Activated T-cell treated with anti-CD3 and anti-CD28 coated beads, Interleukin-2, amount 50 U/mL, for 4 hours (primary cell): ENCODE measurements around the gene TMEM270. TPM values are rescaled to one million over a fixed set of nuclear protein-coding genes. Genes with fewer than 3 reads are reported as not detected.
"Not testable (repeated sequence)": the region's sequence is repeated elsewhere in the genome, so short reads cannot be mapped to it uniquely, and the experiment has no call there.

Experiments used
- ATAC-seq, 2 donors: fragments of 200-7000 bp; cut with Tn5 transposase; one replicate each; pipeline ENCODE4 v1.10.0; 2021
- DNase-seq: peaks from one replicate; pipeline ENCODE4 v3.0.0-alpha.2; 2020
- H3K27me3 Mint-ChIP-seq: one replicate; pipeline ENCODE4 v1.8.0; 2021; ENCODE audit warnings: low read depth, mixed read lengths
- H3K36me3 Mint-ChIP-seq: one replicate; pipeline ENCODE4 v1.8.0; 2022; ENCODE audit warnings: mixed read lengths; ENCODE audit not compliant: insufficient read depth
- H3K4me1 Mint-ChIP-seq: one replicate; pipeline ENCODE4 v1.8.0; 2021; ENCODE audit warnings: low read depth, mixed read lengths
- H3K4me3 Mint-ChIP-seq: one replicate; pipeline ENCODE4 v1.8.0; 2021; ENCODE audit warnings: mild to moderate bottlenecking, moderate library complexity, mixed read lengths
- H3K9me3 Mint-ChIP-seq: one replicate; pipeline ENCODE4 v1.8.0; 2021; ENCODE audit warnings: mixed read lengths
- total RNA-seq, 3 donors: library from RNA; stranded (reverse); gene quantifications; one replicate each; pipeline ENCODE4 v1.2.1, GENCODE V29; 2021

TMEM270 gene
- total RNA-seq, 3 donors from 2014 or later = not detected

DNA sequence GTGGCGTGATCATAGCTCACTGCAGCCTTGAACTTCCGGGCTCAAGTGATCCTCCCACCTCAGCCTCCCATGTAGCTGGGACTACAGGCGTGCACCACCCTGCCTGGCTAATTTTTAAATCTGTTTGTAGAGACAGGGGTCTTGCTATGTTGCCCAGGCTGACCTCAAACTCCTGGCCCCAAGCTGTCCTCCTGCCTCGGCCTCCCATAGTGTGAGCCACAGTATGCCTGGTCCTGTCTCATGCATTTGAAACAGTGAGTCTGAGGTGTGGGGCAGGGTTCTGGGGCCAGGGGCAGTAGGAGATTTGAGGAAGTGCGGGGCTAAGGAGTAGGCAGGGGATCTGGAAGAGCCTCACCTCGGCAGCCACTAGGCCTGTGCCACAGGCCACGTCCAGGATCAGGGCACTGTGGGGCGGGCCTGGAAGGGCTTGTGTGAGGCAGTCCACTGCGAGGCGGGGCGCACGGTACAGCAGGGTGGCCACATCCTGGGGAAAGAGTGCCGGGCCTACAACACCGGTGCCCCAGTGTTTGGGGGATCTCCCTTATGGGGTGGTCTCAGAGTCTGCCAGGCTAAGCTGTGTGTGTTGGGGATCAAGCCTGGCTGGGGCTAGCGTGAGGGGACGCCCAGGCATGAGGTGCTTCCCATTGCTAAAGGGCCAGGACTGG, 20.1 kb upstream of the TMEM270 start:
- Mint-ChIP-seq H3K4me3 (no peak overlapping the region), H3K4me1 (peaks cover 10% of the 10 kb centered on the region), H3K9me3 (no peaks in the 10 kb centered on the region), H3K27me3 (no peaks in the 10 kb centered on the region), H3K36me3 (no peaks in the 10 kb centered on the region)
- DNase-seq = no peak
- no peak for ATAC-seq

DNA sequence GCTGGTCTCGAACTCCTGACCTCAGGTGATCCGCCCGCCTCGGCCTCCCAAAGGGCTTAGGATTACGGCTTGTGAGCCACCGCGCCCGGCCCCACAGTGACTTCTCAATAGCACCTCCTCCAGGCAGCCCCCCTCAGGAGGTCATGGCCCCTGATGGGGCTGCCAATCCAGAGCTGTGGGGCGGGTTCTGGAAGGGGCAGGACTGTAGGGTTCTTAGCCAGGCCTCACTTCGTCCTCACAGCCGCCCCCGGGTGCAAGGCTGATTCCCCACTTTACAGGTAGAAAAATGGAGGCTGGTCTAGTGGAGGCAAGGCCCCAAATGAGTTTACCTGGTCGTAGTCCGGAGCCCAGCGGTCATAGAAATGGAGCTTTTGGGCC, 19.3 kb upstream of the TMEM270 start:
- Mint-ChIP-seq H3K27me3 (no peaks in the 10 kb centered on the region), H3K9me3 (no peaks in the 10 kb centered on the region), H3K4me1 (peaks cover 11% of the 10 kb centered on the region), H3K4me3 (peak overlapping the region; percentile 80), H3K36me3 (no peaks in the 10 kb centered on the region)
- ATAC-seq = no peak
- DNase-seq = no peak

DNA sequence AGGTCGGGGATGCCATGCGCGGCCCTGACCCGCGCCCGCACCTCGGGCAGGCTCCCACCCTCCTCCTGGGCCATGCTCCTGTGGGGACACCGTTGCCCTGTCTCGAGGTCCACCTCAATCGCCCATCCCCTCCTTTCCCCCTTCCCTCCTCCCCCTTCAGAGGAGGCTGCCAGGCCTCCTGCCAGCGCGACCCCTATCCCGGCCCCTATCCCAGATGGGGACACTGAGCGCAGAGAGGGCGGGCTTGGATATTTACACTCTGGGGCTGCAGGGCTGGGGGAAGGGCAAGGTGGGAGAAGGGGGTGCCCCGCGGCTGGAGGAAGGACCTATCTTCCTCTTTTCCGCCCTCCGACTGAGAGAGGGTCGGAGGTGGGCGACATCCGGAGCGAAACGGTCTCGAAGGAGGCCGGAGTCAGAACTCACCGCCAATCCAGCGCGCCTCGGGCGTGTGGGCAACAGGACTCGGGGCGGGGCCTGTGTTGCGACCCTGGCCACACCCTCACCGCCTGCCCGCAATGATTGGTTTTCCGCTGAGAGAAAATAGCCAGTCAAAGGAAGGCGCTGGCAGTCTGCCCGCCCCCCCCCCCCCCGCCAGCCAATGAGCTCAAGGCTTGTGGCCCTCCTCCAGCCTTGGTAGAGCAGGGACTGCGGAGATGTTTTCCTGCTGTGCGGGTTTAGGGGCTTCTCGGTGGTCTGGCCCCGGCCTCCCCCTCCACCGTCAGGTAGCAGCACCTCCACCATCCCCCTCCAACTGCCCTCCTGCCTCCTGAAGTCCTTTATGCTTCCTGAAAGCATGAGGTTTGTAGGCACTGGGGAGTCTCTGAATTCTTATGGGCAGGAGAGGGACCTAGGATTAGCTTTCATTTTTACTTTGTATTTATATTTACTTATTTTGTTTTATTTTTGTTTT, 18.6 kb upstream of the TMEM270 start, which contains the start of gene METTL27:
Gene METTL27, minus strand, starts transcription at position 450 of the 910 bp plus-strand sequence. Its CDS starts 376 bp downstream, at position 74.
- ATAC-seq = peak; percentile 100
- peaks cover 11% of the 10 kb centered on the region for H3K4me1 Mint-ChIP-seq
- no peaks in the 10 kb centered on the region for H3K27me3 Mint-ChIP-seq
- peak; percentile 85 for DNase-seq
- no peaks in the 10 kb centered on the region for H3K9me3 Mint-ChIP-seq
- no peaks in the 10 kb centered on the region for H3K36me3 Mint-ChIP-seq
- H3K4me3 Mint-ChIP-seq = peak within 1 kb of the TSS; percentile 80

GRCh38 chr7:73844131-73844547, 16.8 kb upstream of the TMEM270 start:
- no peak for DNase-seq
- peaks cover 11% of the 10 kb centered on the region for H3K4me1 Mint-ChIP-seq
- ATAC-seq = no peak
- H3K4me3 Mint-ChIP-seq = no peak overlapping the region
- H3K9me3 Mint-ChIP-seq = no peaks in the 10 kb centered on the region
- no peaks in the 10 kb centered on the region for H3K27me3 Mint-ChIP-seq
- no peaks in the 10 kb centered on the region for H3K36me3 Mint-ChIP-seq

GRCh38 chr7:73844848-73845460, 16.0 kb upstream of the TMEM270 start:
- DNase-seq (no peak), ATAC-seq (no peak)
- Mint-ChIP-seq H3K36me3 (no peaks in the 10 kb centered on the region), H3K4me1 (peaks cover 11% of the 10 kb centered on the region), H3K9me3 (no peaks in the 10 kb centered on the region), H3K4me3 (no peak overlapping the region), H3K27me3 (no peaks in the 10 kb centered on the region)

DNA sequence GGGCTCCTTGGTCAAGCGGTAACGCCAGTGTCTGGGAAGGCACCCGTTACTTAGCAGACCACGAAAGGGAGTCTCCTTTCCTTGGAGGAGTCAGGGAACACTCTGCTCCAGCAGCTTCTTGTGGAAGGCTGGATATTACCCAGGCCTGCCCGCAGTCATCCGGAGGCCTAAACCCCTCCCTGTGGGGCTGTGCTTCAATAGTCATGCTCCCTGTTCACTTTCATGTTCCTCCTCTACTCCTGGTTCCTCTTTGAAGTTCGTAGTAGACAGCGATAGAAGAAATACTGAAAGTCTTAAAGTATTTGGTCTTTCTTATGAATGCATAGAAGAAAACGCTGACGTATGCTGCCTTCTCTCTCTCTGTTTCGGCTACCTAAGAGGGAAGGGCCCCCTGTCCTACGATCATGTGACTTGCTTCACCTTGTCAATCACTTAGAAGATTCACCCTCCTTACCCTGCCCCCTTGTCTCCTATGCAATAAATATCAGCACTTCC, 15.2 kb upstream of the TMEM270 start:
- H3K4me1 Mint-ChIP-seq = peaks cover 12% of the 10 kb centered on the region
- not testable (repeated sequence) for H3K9me3 Mint-ChIP-seq, H3K27me3 Mint-ChIP-seq, H3K4me3 Mint-ChIP-seq, DNase-seq, ATAC-seq, H3K36me3 Mint-ChIP-seq

- Mint-ChIP-seq H3K27me3 (no peaks in the 10 kb centered on the region), H3K36me3 (no peaks in the 10 kb centered on the region), H3K9me3 (no peaks in the 10 kb centered on the region), H3K4me3 (no peak overlapping the region), H3K4me1 (peaks cover 19% of the 10 kb centered on the region)
- DNase-seq = no peak
- ATAC-seq = no peak
These were observed 12.8 kb upstream of the TMEM270 start for GRCh38 chr7:73847941-73848723.

GRCh38 chr7:73850781-73851207, 10.2 kb upstream of the TMEM270 start:
- Mint-ChIP-seq H3K4me3 (no peak overlapping the region), H3K36me3 (no peaks in the 10 kb centered on the region), H3K9me3 (no peaks in the 10 kb centered on the region), H3K4me1 (peaks cover 13% of the 10 kb centered on the region), H3K27me3 (peaks cover 7% of the 10 kb centered on the region)
- ATAC-seq (no peak), DNase-seq (no peak)

DNA sequence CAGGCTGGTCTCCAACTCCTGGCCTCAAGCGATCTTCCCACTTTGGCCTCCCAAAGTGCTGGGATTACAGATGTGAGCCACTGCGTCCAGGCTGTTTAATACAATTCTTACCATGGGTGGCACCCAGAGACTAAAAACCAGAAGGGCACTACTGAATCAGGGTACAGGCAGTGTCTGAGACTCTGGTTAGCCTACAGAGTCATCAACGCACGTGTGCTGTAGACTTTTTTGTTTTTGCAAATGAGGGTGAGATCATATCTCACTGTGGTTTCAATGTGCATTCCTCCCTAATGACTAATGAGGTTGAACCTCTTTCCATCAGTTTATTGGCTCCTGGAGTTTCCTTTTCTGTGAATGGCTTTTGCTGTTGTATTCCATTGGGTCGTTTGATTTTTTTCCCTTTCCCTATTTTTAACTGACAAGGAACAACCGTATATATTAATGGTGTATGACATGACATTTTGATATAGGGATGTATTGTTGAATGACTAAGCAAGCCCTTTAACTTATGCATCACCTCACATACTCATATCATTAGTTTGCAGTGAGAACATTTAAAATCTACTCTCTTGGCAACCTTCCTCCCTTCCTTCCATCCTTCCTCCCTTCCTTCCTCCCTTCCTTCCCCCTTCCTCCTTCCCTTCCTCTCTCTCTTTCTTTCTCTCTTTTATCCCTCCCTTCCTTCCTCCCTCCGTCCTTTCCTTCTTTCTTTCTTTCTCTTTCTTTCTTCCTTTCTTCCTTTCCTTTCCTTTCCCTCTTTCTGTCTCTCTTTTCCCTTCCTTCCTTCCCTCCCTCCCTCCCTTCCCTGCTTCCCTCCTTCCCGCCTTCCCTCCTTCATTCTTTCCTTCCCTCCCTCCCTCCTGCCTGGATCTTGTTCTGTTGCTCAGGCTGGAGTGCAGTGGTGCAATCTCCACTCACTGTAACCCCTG, 9.3 kb upstream of the TMEM270 start:
- Mint-ChIP-seq H3K4me1 (peaks cover 11% of the 10 kb centered on the region), H3K4me3 (no peak overlapping the region), H3K27me3 (peaks cover 11% of the 10 kb centered on the region), H3K36me3 (no peaks in the 10 kb centered on the region), H3K9me3 (no peaks in the 10 kb centered on the region)
- DNase-seq (no peak), ATAC-seq (peak; percentile 95 to 97)

- ATAC-seq (no peak), DNase-seq (no peak)
- peaks cover 15% of the 10 kb centered on the region for H3K27me3 Mint-ChIP-seq
These were observed 8.5 kb upstream of the TMEM270 start for GRCh38 chr7:73852500-73852899.

DNA sequence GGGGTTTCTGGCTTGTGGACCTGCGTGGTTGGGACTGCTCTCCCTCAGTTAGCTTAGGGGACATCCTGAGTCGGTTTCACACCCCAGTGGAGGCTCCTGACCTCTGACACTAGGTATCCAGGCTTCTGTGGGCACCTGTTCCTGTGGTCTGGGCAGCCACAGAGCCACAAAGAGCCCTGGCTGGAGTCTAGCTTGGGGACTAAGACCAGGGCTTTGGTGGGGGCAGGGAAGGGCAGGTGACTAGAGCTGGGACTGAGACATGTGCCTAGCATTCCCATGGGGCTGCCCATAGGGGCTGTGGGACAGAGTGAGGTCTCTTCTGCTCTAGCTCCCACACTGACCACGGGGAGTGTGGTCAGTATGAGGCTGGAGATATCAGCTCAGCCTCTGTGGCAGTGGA, 4.0 kb upstream of the TMEM270 start:
- Mint-ChIP-seq H3K4me3 (no peak overlapping the region), H3K4me1 (peaks cover 1% of the 10 kb centered on the region), H3K9me3 (no peaks in the 10 kb centered on the region), H3K36me3 (no peaks in the 10 kb centered on the region), H3K27me3 (peaks cover 24% of the 10 kb centered on the region)
- ATAC-seq (no peak), DNase-seq (no peak)

More at GRCh38 chr7:73852500-73852899, 8.5 kb upstream of the TMEM270 start:
- Mint-ChIP-seq H3K4me3 (no peak overlapping the region), H3K9me3 (no peaks in the 10 kb centered on the region), H3K36me3 (no peaks in the 10 kb centered on the region), H3K4me1 (peaks cover 11% of the 10 kb centered on the region)

DNA sequence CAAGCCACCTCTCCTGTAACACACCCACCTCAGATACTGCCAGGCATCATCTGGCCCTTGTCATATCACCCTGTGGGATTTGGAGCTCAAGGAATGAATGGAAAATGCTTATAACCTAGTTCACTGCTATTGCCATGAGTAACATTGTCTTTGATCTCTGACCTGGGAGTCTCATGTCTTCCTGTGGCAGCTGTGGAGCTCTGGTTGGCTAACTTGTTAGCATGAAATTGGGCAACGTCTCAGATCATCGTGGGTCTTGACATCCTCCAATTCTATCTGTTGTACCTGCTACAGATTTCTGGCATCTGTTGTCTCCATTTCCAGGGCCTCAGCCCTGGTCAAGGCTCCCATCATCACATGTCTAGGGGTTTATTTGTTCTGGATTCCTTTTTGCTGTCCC, 2.2 kb upstream of the TMEM270 start:
- Mint-ChIP-seq H3K9me3 (no peaks in the 10 kb centered on the region), H3K27me3 (peaks cover 22% of the 10 kb centered on the region), H3K4me3 (no peak overlapping the region), H3K4me1 (peaks cover 1% of the 10 kb centered on the region), H3K36me3 (no peaks in the 10 kb centered on the region)
- DNase-seq (no peak), ATAC-seq (no peak)

DNA sequence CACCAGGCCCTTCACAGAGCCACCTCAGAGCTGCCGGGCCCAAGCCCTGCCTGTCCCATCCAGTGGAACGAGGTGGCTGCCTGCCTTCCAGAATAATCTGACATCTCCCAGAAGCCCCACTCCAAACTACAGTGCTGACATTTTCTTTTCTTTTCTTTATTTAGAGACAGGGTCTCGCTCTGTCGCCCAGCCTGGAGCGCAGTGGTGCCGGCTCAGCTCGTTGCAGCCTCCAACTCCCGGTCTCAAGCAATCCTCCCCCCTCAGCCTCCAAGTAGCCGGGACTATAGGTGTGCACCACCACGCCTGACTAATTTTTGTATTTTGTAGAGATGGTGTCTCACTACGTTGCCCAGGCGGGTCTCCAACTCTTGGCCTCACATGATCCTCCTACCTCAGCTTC, 346 bp downstream of the TMEM270 start:
- H3K27me3 Mint-ChIP-seq = peaks cover 17% of the 10 kb centered on the region
- DNase-seq (no peak), ATAC-seq (no peak)
- no peaks in the 10 kb centered on the region for H3K4me1 Mint-ChIP-seq
- H3K36me3 Mint-ChIP-seq = no peaks in the 10 kb centered on the region
- no peaks in the 10 kb centered on the region for H3K9me3 Mint-ChIP-seq
- H3K4me3 Mint-ChIP-seq = no peak overlapping the region
